Midbrain (tissue), 1 donor: ENCODE results near the gene PPP6R3.
"Not testable (repeated sequence)": the region's sequence is repeated elsewhere in the genome, so short reads cannot be mapped to it uniquely, and the experiment has no call there.

Experiments used
- DNase-seq: peaks from one replicate; lab custom pipeline; 2025; lab: John Stamatoyannopoulos, UW

Gene PPP6R3

GRCh38 chr11:68601147-68601546, 140.6 kb downstream of the PPP6R3 start:
- no peak for DNase-seq

GRCh38 chr11:68609761-68610160, 149.2 kb downstream of the PPP6R3 start:
- no peak for DNase-seq

DNA sequence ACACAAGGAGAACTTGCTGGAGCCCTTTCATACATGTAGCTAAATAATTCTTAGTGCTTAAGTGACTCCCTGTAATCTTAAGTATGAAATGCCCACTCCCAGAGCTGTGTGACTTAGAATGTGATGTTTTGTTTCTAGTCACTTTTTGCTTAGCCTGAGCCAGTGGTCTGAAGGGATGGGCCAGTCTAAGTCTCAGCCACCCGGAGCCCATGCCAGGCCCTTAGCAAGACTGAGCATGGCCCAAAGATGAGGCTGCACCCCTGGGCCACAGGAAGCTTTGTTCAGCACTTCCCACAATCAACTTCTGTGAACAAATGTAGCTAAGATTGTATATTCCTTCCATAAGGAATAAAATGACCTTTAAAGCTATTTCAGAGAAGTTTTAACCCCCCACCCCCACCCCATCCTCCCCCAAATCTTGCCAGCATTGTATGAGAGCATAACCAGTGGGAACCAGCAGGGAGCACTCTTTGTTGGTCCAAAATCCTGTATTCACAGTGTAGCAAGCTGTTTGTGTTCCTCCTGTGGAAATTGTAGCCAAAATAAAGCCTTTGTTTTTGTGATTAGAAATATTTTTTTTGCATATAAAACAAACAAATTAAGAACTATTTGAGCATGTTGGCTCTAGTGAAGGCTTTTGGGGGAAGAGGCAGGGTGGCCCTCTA, 150.0 kb downstream of the PPP6R3 start:
- DNase-seq: peak; percentile 7

- no peak for DNase-seq
Observed at GRCh38 chr11:68615657-68616056, 155.1 kb downstream of the PPP6R3 start.

- no peak for DNase-seq
Observed at GRCh38 chr11:68617925-68618809, 157.6 kb downstream of the PPP6R3 start.

DNA sequence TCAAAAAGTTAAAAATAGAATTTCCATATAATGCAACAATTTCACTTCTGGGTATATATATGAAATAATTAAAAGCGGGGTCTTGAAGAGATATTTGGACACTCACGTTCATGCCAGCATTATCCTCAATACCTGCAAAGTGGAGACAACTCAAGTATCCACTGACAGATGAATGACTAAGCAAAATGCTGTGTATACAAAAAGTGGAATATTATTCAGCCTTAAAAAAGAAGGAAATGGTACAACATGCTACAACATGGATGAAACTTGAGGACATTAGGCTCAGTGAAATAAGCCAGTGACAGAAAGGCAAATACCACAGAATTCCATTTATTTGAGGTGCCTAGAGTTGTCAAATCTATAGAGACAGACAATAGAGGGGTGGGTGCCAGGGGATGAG, 161.3 kb downstream of the PPP6R3 start:
- DNase-seq: no peak

GRCh38 chr11:68623706-68624105, 163.2 kb downstream of the PPP6R3 start:
- DNase-seq: not testable (repeated sequence)

DNA sequence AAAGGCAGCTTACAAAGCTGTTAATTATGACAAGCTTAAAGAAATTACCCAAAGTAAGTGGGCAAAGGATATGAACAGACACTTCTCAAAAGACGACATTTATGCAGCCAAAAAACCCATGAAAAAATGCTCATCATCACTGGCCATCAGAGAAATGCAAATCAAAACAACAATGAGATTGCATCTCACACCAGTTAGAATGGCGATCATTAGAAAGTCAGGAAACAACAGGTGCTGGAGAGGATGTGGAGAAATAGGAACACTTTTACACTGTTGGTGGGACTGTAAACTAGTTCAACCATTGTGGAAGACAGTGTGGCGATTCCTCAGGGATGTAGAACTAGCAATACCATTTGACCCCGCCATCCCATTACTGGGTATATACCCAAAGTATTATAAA, 164.5 kb downstream of the PPP6R3 start:
- DNase-seq: not testable (repeated sequence)

DNA sequence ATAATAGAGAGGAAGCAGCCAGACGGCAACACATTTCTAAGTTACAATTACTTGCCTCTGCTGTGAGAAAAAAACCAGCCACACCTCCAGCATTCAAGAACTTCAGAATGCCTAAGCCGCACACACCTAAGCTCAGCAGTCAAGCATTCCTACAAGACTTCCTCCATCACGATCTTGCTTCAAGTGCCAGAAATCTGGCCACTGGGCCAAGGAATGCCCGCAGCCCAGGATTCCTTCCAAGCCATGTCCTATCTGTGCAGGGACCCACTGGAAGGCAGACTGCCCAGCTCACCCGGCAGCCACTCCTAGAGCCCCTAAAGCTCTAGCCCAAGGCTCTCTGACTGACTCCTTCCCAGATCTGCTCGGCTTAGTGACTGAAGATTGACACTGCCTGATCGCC, 165.7 kb downstream of the PPP6R3 start:
- DNase-seq: not testable (repeated sequence)

DNA sequence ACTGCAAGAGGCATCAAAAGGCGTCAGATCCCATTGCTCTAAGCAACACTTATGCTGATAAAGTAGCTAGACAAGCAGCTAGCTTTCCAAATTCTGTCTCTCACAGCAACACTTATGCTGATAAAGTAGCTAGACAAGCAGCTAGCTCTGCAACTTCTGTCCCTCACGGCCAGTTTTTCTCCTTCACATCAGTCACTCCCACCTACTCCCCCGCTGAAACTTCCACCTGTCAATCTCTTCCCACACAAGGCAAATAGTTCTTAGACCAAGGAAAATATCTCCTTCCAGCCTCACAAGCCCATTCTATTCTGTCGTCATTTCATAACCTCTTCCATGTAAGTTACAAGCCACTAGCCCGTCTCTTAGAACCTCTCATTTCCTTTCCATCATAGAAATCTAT, 168.3 kb downstream of the PPP6R3 start:
- not testable (repeated sequence) for DNase-seq

DNA sequence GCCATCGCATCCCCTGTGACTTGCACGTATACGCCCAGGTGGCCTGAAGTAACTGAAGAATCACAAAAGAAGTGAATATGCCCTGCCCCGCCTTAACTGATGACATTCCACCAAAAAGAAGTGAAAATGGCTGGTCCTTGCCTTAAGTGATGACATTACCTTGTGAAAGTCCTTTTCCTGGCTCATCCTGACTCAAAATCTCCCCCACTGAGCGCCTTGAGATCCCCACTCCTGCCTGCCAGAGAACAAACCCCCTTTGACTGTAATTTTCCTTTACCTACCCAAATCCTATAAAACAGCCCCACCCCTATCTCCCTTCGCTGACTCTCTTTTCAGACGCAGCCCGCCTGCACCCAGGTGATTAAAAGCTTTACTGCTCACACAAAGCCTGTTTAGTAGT, 171.8 kb downstream of the PPP6R3 start:
- not testable (repeated sequence) for DNase-seq

DNA sequence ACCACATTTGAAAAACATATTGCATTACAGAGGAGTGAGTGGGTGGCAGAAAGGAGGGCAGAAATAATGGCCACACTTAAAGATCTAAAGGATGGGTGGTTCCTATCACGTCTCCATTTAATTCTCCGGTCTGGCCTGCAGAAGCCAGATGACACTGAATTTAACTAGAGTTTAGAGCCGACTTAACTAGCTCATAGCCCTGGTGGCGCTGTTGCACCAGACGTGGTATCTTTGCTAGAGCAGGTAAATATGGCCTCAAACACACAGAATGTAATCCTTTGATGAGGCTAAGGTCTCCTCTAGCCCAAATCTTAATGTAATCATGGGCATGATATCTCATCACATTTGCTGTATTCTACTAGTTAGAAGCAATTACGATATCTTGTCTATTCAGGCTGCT, 172.2 kb downstream of the PPP6R3 start:
- no peak for DNase-seq

- DNase-seq: not testable (repeated sequence)
Observed at GRCh38 chr11:68634606-68635005, 174.1 kb downstream of the PPP6R3 start.

DNA sequence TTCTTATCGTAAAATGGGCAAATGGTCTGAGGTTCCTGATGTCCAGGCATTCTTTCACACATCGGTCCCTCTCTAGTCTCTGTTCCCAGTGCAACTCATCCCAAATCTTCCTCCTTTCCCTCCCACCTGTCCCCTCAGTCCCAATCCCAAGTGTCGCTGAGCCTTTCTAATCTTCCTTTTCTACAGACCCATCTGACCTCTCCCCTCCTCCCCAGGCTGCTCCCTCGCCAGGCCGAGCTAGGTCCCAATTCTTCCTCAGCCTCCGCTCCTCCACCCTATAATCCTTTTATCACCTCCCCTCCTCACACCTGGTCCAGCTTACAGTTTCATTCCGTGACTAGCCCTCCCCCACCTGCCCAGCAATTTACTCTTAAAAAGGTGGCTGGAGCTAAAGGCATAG, 174.6 kb downstream of the PPP6R3 start:
- not testable (repeated sequence) for DNase-seq

GRCh38 chr11:68635883-68636282, 175.3 kb downstream of the PPP6R3 start:
- DNase-seq: not testable (repeated sequence)

- not testable (repeated sequence) for DNase-seq
Observed at GRCh38 chr11:68639322-68639721, 178.8 kb downstream of the PPP6R3 start.

DNA sequence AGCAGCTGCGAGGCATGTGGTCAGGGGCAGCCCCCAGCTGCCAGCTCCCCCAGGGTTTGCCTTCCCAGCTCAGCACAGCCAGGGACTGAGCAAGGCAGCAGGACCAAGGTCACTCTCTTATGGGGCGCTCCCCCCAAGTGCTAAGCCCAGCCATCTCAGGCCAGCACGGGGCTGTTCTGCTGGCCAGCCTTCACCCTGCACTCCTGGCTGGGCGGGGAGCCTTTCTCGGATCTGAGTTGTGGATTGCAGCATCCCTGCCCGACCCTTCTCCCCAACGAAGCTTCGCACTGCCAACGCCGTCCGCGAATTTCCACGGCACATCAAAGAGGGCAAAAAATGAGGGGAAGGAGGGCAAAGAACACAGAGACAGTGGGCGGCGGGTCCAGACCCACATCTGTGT, 181.3 kb downstream of the PPP6R3 start:
- DNase-seq: no peak

- no peak for DNase-seq
Observed at GRCh38 chr11:68643585-68643984, 183.0 kb downstream of the PPP6R3 start.

GRCh38 chr11:68646832-68647231, 186.3 kb downstream of the PPP6R3 start:
- DNase-seq: no peak

DNA sequence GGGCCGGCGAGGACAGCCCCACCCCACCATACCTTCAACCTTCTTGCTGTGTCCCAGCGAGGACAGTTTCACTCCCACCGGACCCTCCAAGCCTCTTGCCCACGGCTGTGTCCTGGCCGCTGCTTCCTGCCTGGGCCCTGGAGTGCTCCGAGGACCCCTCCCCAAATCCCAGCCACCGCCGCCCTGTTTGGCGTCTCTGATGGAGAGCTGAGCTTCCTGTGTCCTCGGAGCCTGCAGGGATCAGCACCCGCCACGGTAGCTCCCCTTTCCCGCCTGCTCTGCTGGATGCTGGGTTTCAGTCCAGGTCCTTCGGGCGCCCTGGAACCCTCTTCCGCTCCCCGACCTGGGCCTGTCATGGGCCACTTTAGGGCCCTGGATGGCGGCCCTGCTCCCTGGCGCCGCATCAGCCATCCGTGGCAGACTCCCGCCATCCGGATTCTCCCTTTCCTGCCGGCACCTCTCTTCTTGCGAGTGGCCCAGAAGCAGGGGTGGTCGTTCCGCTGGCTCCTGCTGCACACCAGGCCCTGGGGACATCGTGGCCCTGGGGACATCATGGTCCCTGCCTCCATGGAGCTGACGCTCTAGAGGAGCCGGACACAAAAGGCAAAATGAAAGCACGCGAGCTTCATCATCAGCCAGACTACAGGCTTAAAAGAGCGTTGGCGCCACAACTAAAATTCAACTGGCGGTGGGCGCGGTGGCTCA, 189.5 kb downstream of the PPP6R3 start:
- DNase-seq: no peak

- no peak for DNase-seq
Observed at GRCh38 chr11:68650801-68651200, 190.2 kb downstream of the PPP6R3 start.

- DNase-seq: no peak
Observed at GRCh38 chr11:68651208-68651984, 190.8 kb downstream of the PPP6R3 start.
